Gastrocnemius medialis (tissue), 4 donors: Measurements from ENCODE around the gene SLC46A3.

Experiments
- POLR2A ChIP-seq, 2 donors: fragments of 450-650 bp; IDR thresholded peaks; one replicate each; pipeline ENCODE4 v1.6.1; 2017; ENCODE audit warnings: antibody characterized with exemption in 2 of 2, mild to moderate bottlenecking in 2 of 2, moderate library complexity in 2 of 2
- TF ChIP-seq, protein P1 (sequence below), 5 experiments: fragments of 450-650 bp in 3 of 5; fragments of 200-600 bp in 2 of 5; sonication (generic) in 2 of 5; IDR thresholded peaks in 4 of 5; conservative IDR thresholded peaks in 1 of 5; 1 replicate in 4 of 5; 2 replicates in 1 of 5; pipeline ENCODE4 v1.5.1; 2016 to 2019; ENCODE audit warnings: antibody characterized with exemption in 5 of 5, mild to moderate bottlenecking in 3 of 5, moderate library complexity in 3 of 5

DNA sequence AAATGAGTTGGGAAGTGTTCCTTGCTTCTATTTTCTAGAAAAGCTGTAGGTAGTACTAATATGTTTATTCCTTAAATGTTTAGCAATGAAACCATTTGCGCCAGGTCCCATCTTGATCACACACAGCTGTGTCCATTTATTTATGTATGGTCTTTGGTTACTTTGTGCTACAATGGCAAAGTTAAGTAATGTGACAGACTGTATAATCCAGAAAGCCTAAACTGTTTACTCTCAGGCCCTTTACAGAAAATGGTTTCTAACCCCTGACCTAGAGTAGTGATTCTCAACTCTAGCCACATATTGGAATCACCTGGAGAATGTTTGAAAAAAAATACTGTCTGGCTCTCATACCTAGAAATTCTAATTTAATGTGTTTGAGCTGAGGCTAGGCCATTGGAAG is 21.3 kb downstream of the SLC46A3 start:
- TF ChIP-seq, protein P1, sequence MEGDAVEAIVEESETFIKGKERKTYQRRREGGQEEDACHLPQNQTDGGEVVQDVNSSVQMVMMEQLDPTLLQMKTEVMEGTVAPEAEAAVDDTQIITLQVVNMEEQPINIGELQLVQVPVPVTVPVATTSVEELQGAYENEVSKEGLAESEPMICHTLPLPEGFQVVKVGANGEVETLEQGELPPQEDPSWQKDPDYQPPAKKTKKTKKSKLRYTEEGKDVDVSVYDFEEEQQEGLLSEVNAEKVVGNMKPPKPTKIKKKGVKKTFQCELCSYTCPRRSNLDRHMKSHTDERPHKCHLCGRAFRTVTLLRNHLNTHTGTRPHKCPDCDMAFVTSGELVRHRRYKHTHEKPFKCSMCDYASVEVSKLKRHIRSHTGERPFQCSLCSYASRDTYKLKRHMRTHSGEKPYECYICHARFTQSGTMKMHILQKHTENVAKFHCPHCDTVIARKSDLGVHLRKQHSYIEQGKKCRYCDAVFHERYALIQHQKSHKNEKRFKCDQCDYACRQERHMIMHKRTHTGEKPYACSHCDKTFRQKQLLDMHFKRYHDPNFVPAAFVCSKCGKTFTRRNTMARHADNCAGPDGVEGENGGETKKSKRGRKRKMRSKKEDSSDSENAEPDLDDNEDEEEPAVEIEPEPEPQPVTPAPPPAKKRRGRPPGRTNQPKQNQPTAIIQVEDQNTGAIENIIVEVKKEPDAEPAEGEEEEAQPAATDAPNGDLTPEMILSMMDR (IDR thresholded peaks at IDR 0.05 in 4 of 5, conservative IDR thresholded peaks at IDR 0.05 in 1 of 5) = no peak
- TF ChIP-seq POLR2A (IDR thresholded peaks at IDR 0.05) = no peak
